H9 (cell line): ENCODE data around the gene CSNK2B. TPM values are rescaled to one million over a fixed set of nuclear protein-coding genes. Genes with fewer than 3 reads are reported as not detected.

Experiments used
- DNase-seq: peaks from one replicate; pipeline ENCODE4 v3.0.0-alpha.2; 2017
- H2AFZ ChIP-seq: one replicate; pipeline ENCODE4 v1.6.1; 2013; ENCODE audit warnings: mild to moderate bottlenecking, low read length, control low read depth, moderate library complexity
- H2AK5ac ChIP-seq: 2 replicates; pipeline ENCODE4 v1.6.1; 2013; ENCODE audit warnings: low read length, control low read depth, mixed read lengths; ENCODE audit not compliant: insufficient read length
- H2BK120ac ChIP-seq: one replicate; pipeline ENCODE4 v1.6.1; 2013; ENCODE audit warnings: low read depth, mild to moderate bottlenecking, low read length, control low read depth, inconsistent platforms; ENCODE audit not compliant: poor library complexity, severe bottlenecking
- H2BK12ac ChIP-seq: 2 replicates; pipeline ENCODE4 v1.6.1; 2013; ENCODE audit warnings: low read length, control low read depth, mixed read lengths, low read depth; ENCODE audit not compliant: insufficient read length
- H2BK15ac ChIP-seq: 2 replicates; pipeline ENCODE4 v1.6.1; 2013; ENCODE audit warnings: low read depth, low read length, control low read depth
- H2BK20ac ChIP-seq: one replicate; pipeline ENCODE4 v1.6.1; 2013; ENCODE audit warnings: low read depth, mild to moderate bottlenecking, low read length, control low read depth, inconsistent platforms; ENCODE audit not compliant: poor library complexity, severe bottlenecking
- H2BK5ac ChIP-seq: 2 replicates; pipeline ENCODE4 v1.6.1; 2013; ENCODE audit warnings: low read length, control low read depth, mixed read lengths; ENCODE audit not compliant: insufficient read length
- H3K14ac ChIP-seq: 2 replicates; pipeline ENCODE4 v1.6.1; 2013; ENCODE audit warnings: low read length, control low read depth; ENCODE audit not compliant: insufficient read depth
- H3K18ac ChIP-seq: 2 replicates; pipeline ENCODE4 v1.6.1; 2013; ENCODE audit warnings: low read depth, mild to moderate bottlenecking, mixed read lengths, low read length, control low read depth; ENCODE audit not compliant: insufficient read length
- H3K23ac ChIP-seq: 2 replicates; pipeline ENCODE4 v1.6.1; 2013; ENCODE audit warnings: low read length, control low read depth, mixed read lengths, low read depth; ENCODE audit not compliant: insufficient read length
- H3K23me2 ChIP-seq: 2 replicates; pipeline ENCODE4 v1.6.1; 2013; ENCODE audit warnings: low read depth, mild to moderate bottlenecking, mixed read lengths, low read length, control low read depth; ENCODE audit not compliant: insufficient read length, poor library complexity, severe bottlenecking
- H3K27ac ChIP-seq: 2 replicates; pipeline ENCODE4 v1.5.1; 2013; ENCODE audit warnings: low read length, control low read depth, mixed read lengths, low read depth; ENCODE audit not compliant: insufficient read length
- H3K27me3 ChIP-seq: 2 replicates; pipeline ENCODE4 v1.6.1; 2013; ENCODE audit warnings: low read length, control low read depth, inconsistent platforms; ENCODE audit not compliant: insufficient read depth
- H3K4ac ChIP-seq: 2 replicates; pipeline ENCODE4 v1.6.1; 2013; ENCODE audit warnings: low read depth, mild to moderate bottlenecking, control low read depth, inconsistent platforms, low read length, moderate library complexity
- H3K4me1 ChIP-seq: 2 replicates; pipeline ENCODE4 v1.6.1; 2013; ENCODE audit warnings: low read length, control low read depth, inconsistent platforms; ENCODE audit not compliant: insufficient read depth
- H3K4me2 ChIP-seq: 2 replicates; pipeline ENCODE4 v1.6.1; 2013; ENCODE audit warnings: low read length, control low read depth, mixed read lengths; ENCODE audit not compliant: insufficient read length, insufficient read depth
- H3K56ac ChIP-seq: 2 replicates; pipeline ENCODE4 v1.6.1; 2013; ENCODE audit warnings: low read depth, mild to moderate bottlenecking, mixed read lengths, low read length, control low read depth; ENCODE audit not compliant: insufficient read length
- H3K79me1 ChIP-seq: 2 replicates; pipeline ENCODE4 v1.6.1; 2013; ENCODE audit warnings: low read depth, mild to moderate bottlenecking, moderate library complexity, low read length, control low read depth, inconsistent platforms; ENCODE audit not compliant: insufficient read depth, poor library complexity, severe bottlenecking
- H3K79me2 ChIP-seq: 2 replicates; pipeline ENCODE4 v1.6.1; 2013; ENCODE audit warnings: low read length, control low read depth, inconsistent platforms; ENCODE audit not compliant: insufficient read depth
- H3K9ac ChIP-seq: 2 replicates; pipeline ENCODE4 v1.6.1; 2013; ENCODE audit warnings: low read length, control low read depth, mixed read lengths; ENCODE audit not compliant: insufficient read length; ENCODE audit errors: extremely low read depth
- H3K9me3 ChIP-seq: one replicate; pipeline ENCODE4 v1.6.1; 2013; ENCODE audit warnings: low read depth, low read length, inconsistent platforms; ENCODE audit not compliant: control insufficient read depth
- H3T11ph ChIP-seq: one replicate; pipeline ENCODE4 v1.6.1; 2013; ENCODE audit warnings: mild to moderate bottlenecking, low read length, control low read depth, inconsistent platforms
- H4K20me1 ChIP-seq: one replicate; pipeline ENCODE4 v1.6.1; 2013; ENCODE audit not compliant: control insufficient read depth, insufficient read length, insufficient read depth
- H4K5ac ChIP-seq: 2 replicates; pipeline ENCODE4 v1.6.1; 2013; ENCODE audit warnings: low read depth, mild to moderate bottlenecking, mixed read lengths, low read length, control low read depth; ENCODE audit not compliant: insufficient read length
- H4K8ac ChIP-seq: replicated peaks from 2 replicates; pipeline ENCODE4 v1.6.1; 2013; ENCODE audit warnings: low read length, control low read depth, mixed read lengths, low read depth; ENCODE audit not compliant: insufficient read length
- H4K91ac ChIP-seq: 2 replicates; pipeline ENCODE4 v1.6.1; 2013; ENCODE audit warnings: low read depth, mild to moderate bottlenecking, moderate library complexity, mixed read lengths, low read length, control low read depth; ENCODE audit not compliant: insufficient read length
- H3K27ac Mint-ChIP-seq, 3 experiments: 2 replicates in 2 of 3; 3 replicates in 1 of 3; pipeline ENCODE4 v1.8.0; 2020 to 2021; ENCODE audit warnings: mixed read lengths in 3 of 3, mild to moderate bottlenecking in 1 of 3, moderate library complexity in 1 of 3
- H3K27me3 Mint-ChIP-seq: 2 replicates; pipeline ENCODE4 v1.8.0; 2021; ENCODE audit warnings: low read depth, mild to moderate bottlenecking, moderate library complexity, mixed read lengths
- H3K36me3 Mint-ChIP-seq, 3 experiments: 2 replicates in 2 of 3; 3 replicates in 1 of 3; pipeline ENCODE4 v1.8.0; 2020 to 2021; ENCODE audit warnings: low read depth in 3 of 3, mixed read lengths in 3 of 3; ENCODE audit not compliant: insufficient read depth in 1 of 3
- H3K4me1 Mint-ChIP-seq, 2 experiments: 2 replicates each; pipeline ENCODE4 v1.8.0; 2020; ENCODE audit warnings: mixed read lengths in 2 of 2
- H3K4me3 Mint-ChIP-seq, 2 experiments: 2 replicates in 1 of 2; 3 replicates in 1 of 2; pipeline ENCODE4 v1.8.0; 2020 to 2021; ENCODE audit warnings: mild to moderate bottlenecking in 2 of 2, mixed read lengths in 2 of 2, moderate library complexity in 1 of 2
- H3K9me3 Mint-ChIP-seq, 2 experiments: 2 replicates in 1 of 2; 3 replicates in 1 of 2; pipeline ENCODE4 v1.8.0; 2020; ENCODE audit warnings: mild to moderate bottlenecking in 2 of 2, mixed read lengths in 2 of 2, moderate library complexity in 1 of 2
- CTCF ChIP-seq: fragments of 200-600 bp; sonication (generic); conservative IDR thresholded peaks from 3 replicates; pipeline ENCODE4 v1.8.0; 2021; ENCODE audit warnings: antibody characterized with exemption, mild to moderate bottlenecking
- WGBS: extraction: QIAGEN DNeasy Blood & Tissue Kit; methylation state at CpG from one replicate; pipeline ENCODE4 v1.1.7; 2013; ENCODE audit warnings: missing lambda C conversion rate, low lambda C conversion rate, mixed read lengths; ENCODE audit not compliant: insufficient read length; ENCODE audit errors: extremely low coverage; 5-methylcytosine and 5-hydroxymethylcytosine counted together
- total RNA-seq: library from RNA; stranded (reverse); gene quantifications from 2 replicates; pipeline ENCODE4 v1.2.1, GENCODE V29; 2021

The CSNK2B gene
- total RNA-seq, 1 experiment from 2014 or later, result 187 TPM

- Mint-ChIP-seq H3K27ac (no peak within 1 kb of the TSS; a peak in 1 of 7 replicates), H3K4me3 (no peak within 1 kb of the TSS; a peak in 1 of 5 replicates)
- H4K20me1 ChIP-seq, result no peaks in the 10 kb centered on the region
Measured at GRCh38 chr6:31669676-31670075, 3.8 kb downstream of the CSNK2B start, which contains the start of gene LY6G5B. TSS of gene LY6G5B (plus strand) at chr6:31669976. CDS start at chr6:31670951, 975 bp downstream.

More at GRCh38 chr6:31669676-31670075, 3.8 kb downstream of the CSNK2B start, which contains the start of gene LY6G5B:
- no peak within 1 kb of the TSS for H2BK20ac ChIP-seq
- H3K56ac ChIP-seq, result no peak within 1 kb of the TSS
- Mint-ChIP-seq H3K9me3 (no peaks in the 10 kb centered on the region), H3K27me3 (no peaks in the 10 kb centered on the region), H3K4me1 (peaks cover 9 to 10% of the 10 kb centered on the region in 2 experiments), H3K36me3 (peaks cover 43 to 80% (median 76%) of the 10 kb centered on the region in 3 experiments)
- H4K5ac ChIP-seq, result no peak within 1 kb of the TSS
- no peak within 1 kb of the TSS for H4K8ac ChIP-seq
- peaks cover 5% of the 10 kb centered on the region for H3K79me1 ChIP-seq
- no peak within 1 kb of the TSS for H3K4me2 ChIP-seq
- peaks cover 13% of the 10 kb centered on the region for H3K23me2 ChIP-seq
- TF ChIP-seq CTCF, result no peak
- no peak within 1 kb of the TSS for H3K18ac ChIP-seq
- H2BK15ac ChIP-seq, result no peak within 1 kb of the TSS
- DNase-seq, result no peak
- no peak within 1 kb of the TSS for H3K27ac ChIP-seq
- no peak within 1 kb of the TSS for H2BK5ac ChIP-seq
- no peak within 1 kb of the TSS for H3K23ac ChIP-seq
- no peak within 1 kb of the TSS for H2BK120ac ChIP-seq
- H2BK12ac ChIP-seq, result no peak within 1 kb of the TSS
- H3K4me1 ChIP-seq, result no peaks in the 10 kb centered on the region
- no peak within 1 kb of the TSS for H3T11ph ChIP-seq
- peaks cover 6% of the 10 kb centered on the region; the same call in 1 of the 2 replicates for H3K79me2 ChIP-seq
- no peak within 1 kb of the TSS for H3K14ac ChIP-seq
- H3K27me3 ChIP-seq, result no peaks in the 10 kb centered on the region
- no CpG with 5 or more reads among the region's 8 CpGs for WGBS
- H3K9me3 ChIP-seq, result no peaks in the 10 kb centered on the region
- no peak within 1 kb of the TSS for H2AK5ac ChIP-seq
- no peak within 1 kb of the TSS for H4K91ac ChIP-seq
- H3K4ac ChIP-seq, result no peak within 1 kb of the TSS
- no peak within 1 kb of the TSS for H3K9ac ChIP-seq
- H2AFZ ChIP-seq, result no peak within 1 kb of the TSS
